HepG2 (cell line): ENCODE results near the gene ZSWIM5. TPM values are rescaled to one million over a fixed set of nuclear protein-coding genes. Genes with fewer than 3 reads are reported as not detected.

Experiments used
- ATAC-seq: fragments of 200-7000 bp; cut with Tn5 transposase; 3 replicates; pipeline ENCODE4 v1.9.1; 2020; ENCODE audit warnings: mild to moderate bottlenecking, moderate library complexity
- BruUV-seq: library from RNA; stranded (reverse); fragments of 400-500 nt; replicated peaks from 2 replicates; lab custom pipeline; 2021; lab: Mats Ljungman, UMichigan
- CTCF ChIA-PET: fragments of 300-600 bp; formaldehyde crosslinking; extraction: SDS; loops from one replicate; lab custom pipeline; 2021; ENCODE audit warnings: low total read pairs, inconsistent platforms, low intra/inter-chr PET ratio; lab: Yijun Ruan, JAX
- POLR2A ChIA-PET: fragments of 350-600 bp; sonication (Branson Sonifier 250); formaldehyde crosslinking; loops from one replicate; lab custom pipeline; 2020; ENCODE audit warnings: antibody characterized with exemption, inconsistent platforms; lab: Yijun Ruan, JAX
- DNase-seq: peaks from one replicate; pipeline ENCODE4 v3.0.0-alpha.2; 2015; ENCODE audit warnings: low spot score
- FAIRE-seq: peaks from 3 replicates; lab custom pipeline; 2011; peaks lifted over from hg19 to GRCh38; lab: Jason Lieb, UNC
- H2AFZ ChIP-seq: one replicate; pipeline ENCODE4 v1.6.1; 2011; ENCODE audit warnings: low read length, inconsistent platforms
- H3K27ac ChIP-seq: fragments of 300-600 bp; 3 replicates; pipeline ENCODE4 v1.8.0; 2011; ENCODE audit warnings: mixed run types, mild to moderate bottlenecking, mixed read lengths, low read length, inconsistent platforms; ENCODE audit not compliant: insufficient read depth; ENCODE audit errors: extremely low read length
- H3K27me3 ChIP-seq, 2 experiments: fragments of 200-600 bp in 1 of 2; 2 replicates in 1 of 2; 3 replicates in 1 of 2; pipeline versions ENCODE4 v1.6.0 to v1.8.0; 2011; ENCODE audit warnings: low read length in 2 of 2, mild to moderate bottlenecking in 2 of 2, moderate library complexity in 2 of 2, inconsistent platforms in 1 of 2; ENCODE audit not compliant: insufficient read depth in 2 of 2, control insufficient read depth in 1 of 2
- H3K36me3 ChIP-seq, 2 experiments: fragments of 200-600 bp in 1 of 2; replicated peaks in 1 of 2; 2 replicates in 1 of 2; 3 replicates in 1 of 2; pipeline versions ENCODE4 v1.5.1 to v1.8.0; 2011; ENCODE audit warnings: low read length in 2 of 2, inconsistent platforms in 1 of 2; ENCODE audit not compliant: insufficient read depth in 2 of 2, control insufficient read depth in 1 of 2
- H3K4me1 ChIP-seq: 2 replicates; pipeline ENCODE4 v1.5.1; 2012; ENCODE audit warnings: low read length, inconsistent platforms; ENCODE audit not compliant: insufficient read depth
- H3K4me2 ChIP-seq: 2 replicates; pipeline ENCODE4 v1.6.0; 2011; ENCODE audit warnings: low read depth, low read length, inconsistent platforms
- H3K4me3 ChIP-seq, 3 experiments: fragments of 200-600 bp in 1 of 3; sonication (generic), shearing (Covaris generic) in 1 of 3; replicated peaks in 1 of 3; 2 replicates each; pipeline ENCODE4 v1.5.1; 2011 to 2016; ENCODE audit warnings: low read length in 3 of 3, inconsistent platforms in 2 of 3, low read depth in 2 of 3, mild to moderate bottlenecking in 2 of 3, control low read depth in 1 of 3, mixed read lengths in 1 of 3; ENCODE audit not compliant: insufficient read depth in 1 of 3
- H3K79me2 ChIP-seq: one replicate; pipeline ENCODE4 v1.6.1; 2011; ENCODE audit warnings: low read length, inconsistent platforms; ENCODE audit not compliant: insufficient read depth
- H3K9ac ChIP-seq: 2 replicates; pipeline ENCODE4 v1.6.0; 2011; ENCODE audit warnings: mild to moderate bottlenecking, low read depth, low read length, inconsistent platforms; ENCODE audit not compliant: insufficient read depth
- H3K9me3 ChIP-seq: 2 replicates; pipeline ENCODE4 v1.5.1; 2012; ENCODE audit warnings: mild to moderate bottlenecking, low read length
- H4K20me1 ChIP-seq: 2 replicates; pipeline ENCODE4 v1.6.0; 2011; ENCODE audit warnings: inconsistent platforms, mild to moderate bottlenecking, low read length, moderate library complexity; ENCODE audit not compliant: insufficient read depth
- ATF7 ChIP-seq, 2 experiments: fragments of 450-650 bp in 1 of 2; sonication (generic) in 1 of 2; formaldehyde crosslinking in 1 of 2; IDR thresholded peaks; 2 replicates each; pipeline versions ENCODE4 v1.4.0 to v1.6.1; 2016 to 2020; ENCODE audit warnings: antibody characterized with exemption in 1 of 2, mild to moderate bottlenecking in 1 of 2, missing genetic modification reagents in 1 of 2
- CREM ChIP-seq, 2 experiments: sonication (generic) in 1 of 2; formaldehyde crosslinking in 1 of 2; IDR thresholded peaks; 2 replicates each; pipeline versions ENCODE4 v1.4.0 to v1.6.1; 2016 to 2020; ENCODE audit warnings: antibody characterized with exemption in 1 of 2, mild to moderate bottlenecking in 1 of 2, missing genetic modification reagents in 1 of 2
- MEF2D ChIP-seq: sonication (generic); formaldehyde crosslinking; IDR thresholded peaks from 2 replicates; pipeline ENCODE4 v1.5.1; 2020; ENCODE audit warnings: mild to moderate bottlenecking, missing genetic modification reagents
- ONECUT2 ChIP-seq: sonication (generic); formaldehyde crosslinking; IDR thresholded peaks from 2 replicates; pipeline ENCODE4 v1.4.0; 2020; ENCODE audit warnings: missing genetic modification reagents
- SMYD3 ChIP-seq: sonication (generic); formaldehyde crosslinking; IDR thresholded peaks from 2 replicates; pipeline ENCODE4 v1.8.1; 2023; ENCODE audit warnings: mild to moderate bottlenecking, missing genetic modification reagents
- TBX2 ChIP-seq: sonication (generic); formaldehyde crosslinking; IDR thresholded peaks from 2 replicates; pipeline ENCODE4 v1.5.0; 2020; ENCODE audit warnings: missing genetic modification reagents, mild to moderate bottlenecking, borderline replicate concordance
- ZIK1 ChIP-seq: sonication (generic); formaldehyde crosslinking; IDR thresholded peaks from 2 replicates; pipeline ENCODE4 v1.5.0; 2020; ENCODE audit warnings: mild to moderate bottlenecking, low read depth, missing genetic modification reagents, borderline replicate concordance
- ZNF12 ChIP-seq: sonication (generic); formaldehyde crosslinking; IDR thresholded peaks from 2 replicates; pipeline ENCODE4 v1.5.0; 2020; ENCODE audit warnings: missing genetic modification reagents
- ZNF282 ChIP-seq: fragments of 450-650 bp; IDR thresholded peaks from 2 replicates; pipeline ENCODE4 v1.6.1; 2018; ENCODE audit not compliant: partially characterized antibody
- ZNF34 ChIP-seq: sonication (generic); formaldehyde crosslinking; IDR thresholded peaks from 2 replicates; pipeline ENCODE4 v1.4.0; 2020; ENCODE audit warnings: mild to moderate bottlenecking, missing genetic modification reagents, borderline replicate concordance
- ZNF44 ChIP-seq: sonication (generic); formaldehyde crosslinking; IDR thresholded peaks from 2 replicates; pipeline ENCODE4 v1.5.1; 2020; ENCODE audit warnings: mild to moderate bottlenecking, missing genetic modification reagents
- ZNF7 ChIP-seq: IDR thresholded peaks from 2 replicates; pipeline ENCODE4 v1.6.1; 2016; ENCODE audit warnings: missing biosample characterization, missing genetic modification reagents
- ZSCAN22 ChIP-seq: sonication (generic); formaldehyde crosslinking; IDR thresholded peaks from 2 replicates; pipeline ENCODE4 v1.4.0; 2020; ENCODE audit warnings: mild to moderate bottlenecking, missing genetic modification reagents
- WGBS: methylation state at CpG from one replicate; pipeline ENCODE4 v1.1.6; 2017; ENCODE audit warnings: low lambda C conversion rate; 5-methylcytosine and 5-hydroxymethylcytosine counted together
- in situ Hi-C: cut with HindIII; loops from 2 replicates; pipeline ENCODE4 v1.10.0; 2017; ENCODE audit warnings: low pct_unique_long_range_greater_than_20kb; ENCODE audit not compliant: extremely low pct_ligation_motif_present
- intact Hi-C: fragments of 100-400 bp; cut with micrococcal nuclease; formaldehyde crosslinking; loops from one replicate; pipeline ENCODE4 v1.10.0; 2022; ENCODE audit not compliant: unreplicated experiment
- polyA plus RNA-seq, 8 experiments: library from polyadenylated mRNA; depleted of rRNA in 3 of 8; stranded (reverse) in 7 of 8; unstranded in 1 of 8; fragments of >200 nt; fragmentation: Illumina TruSeq in 4 of 8; extraction: Trizol in 4 of 8; gene quantifications; 2 replicates each; pipeline versions ENCODE4 v1.2.1 to v1.2.3, GENCODE V29; 2011 to 2016; ENCODE audit warnings: low read depth in 4 of 8, missing spikeins in 1 of 8, mixed read lengths in 1 of 8; ENCODE audit not compliant: insufficient read depth in 1 of 8
- total RNA-seq, 5 experiments: library from RNA; depleted of rRNA; stranded (reverse); fragments of >200 nt; fragmentation: Illumina TruSeq; extraction: Trizol; gene quantifications; 2 replicates each; pipeline ENCODE4 v1.2.3, GENCODE V29; 2016; ENCODE audit warnings: low read depth in 1 of 5
- TF ChIP-seq, protein P1 (sequence below): IDR thresholded peaks from 2 replicates; pipeline ENCODE4 v1.6.1; 2016; ENCODE audit warnings: mild to moderate bottlenecking
- TF ChIP-seq, protein P2 (sequence below): sonication (generic); formaldehyde crosslinking; IDR thresholded peaks from 2 replicates; pipeline ENCODE4 v1.4.0; 2020; ENCODE audit warnings: missing genetic modification reagents
- TF ChIP-seq, protein P3 (sequence below): sonication (generic); formaldehyde crosslinking; IDR thresholded peaks from 2 replicates; pipeline ENCODE4 v1.4.0; 2020; ENCODE audit warnings: missing genetic modification reagents

The ZSWIM5 gene
- total and polyA plus RNA-seq, 2 of the 13 experiments (the other 11 are each of a cell fraction or from before 2014, with no cell fraction given), result 11.0 to 20.6 TPM

DNA sequence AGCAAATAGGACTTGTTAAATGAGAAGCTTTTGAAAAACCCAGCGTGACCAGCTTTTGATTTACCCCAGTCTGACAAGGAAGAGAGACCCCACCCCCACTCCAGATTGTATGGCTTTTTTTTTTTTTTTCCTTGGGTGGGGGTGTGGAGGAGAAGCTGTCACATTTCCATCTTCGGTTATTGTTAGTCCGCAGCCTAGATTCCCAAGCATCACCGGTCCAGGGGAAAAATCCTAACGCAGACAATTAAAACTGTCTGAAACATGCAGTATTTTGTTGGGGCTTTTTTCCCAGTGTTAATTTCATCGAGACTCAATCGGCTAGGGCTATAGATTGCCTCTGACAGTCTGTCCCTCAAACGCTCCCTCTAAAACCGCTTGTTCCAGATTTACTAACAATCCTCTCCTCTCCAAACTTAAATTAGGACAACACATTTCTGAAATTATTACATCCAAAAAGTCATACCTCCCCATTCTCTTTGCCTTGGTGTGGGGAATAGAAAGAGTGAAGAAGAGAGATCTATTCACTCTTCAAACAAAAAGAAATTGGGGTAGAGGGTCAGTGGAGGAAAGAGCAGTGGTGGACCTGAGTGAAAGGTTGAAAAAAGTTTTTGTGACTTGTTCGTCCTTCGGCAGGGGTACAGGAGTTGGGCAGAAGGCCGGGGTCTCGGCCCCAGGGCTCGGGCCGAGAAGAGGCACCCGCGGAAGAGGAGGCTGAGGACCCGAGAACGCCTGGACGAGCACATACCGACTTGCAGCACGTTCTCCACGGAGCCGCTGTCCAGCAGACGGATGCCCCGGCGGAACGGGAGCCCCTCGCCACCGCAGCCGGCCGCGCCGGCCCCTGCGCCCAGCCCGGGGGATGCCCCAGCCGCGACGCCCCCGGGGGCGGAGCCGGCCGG, 1.1 kb downstream of the ZSWIM5 start (continued):
- TF ChIP-seq, protein P1, sequence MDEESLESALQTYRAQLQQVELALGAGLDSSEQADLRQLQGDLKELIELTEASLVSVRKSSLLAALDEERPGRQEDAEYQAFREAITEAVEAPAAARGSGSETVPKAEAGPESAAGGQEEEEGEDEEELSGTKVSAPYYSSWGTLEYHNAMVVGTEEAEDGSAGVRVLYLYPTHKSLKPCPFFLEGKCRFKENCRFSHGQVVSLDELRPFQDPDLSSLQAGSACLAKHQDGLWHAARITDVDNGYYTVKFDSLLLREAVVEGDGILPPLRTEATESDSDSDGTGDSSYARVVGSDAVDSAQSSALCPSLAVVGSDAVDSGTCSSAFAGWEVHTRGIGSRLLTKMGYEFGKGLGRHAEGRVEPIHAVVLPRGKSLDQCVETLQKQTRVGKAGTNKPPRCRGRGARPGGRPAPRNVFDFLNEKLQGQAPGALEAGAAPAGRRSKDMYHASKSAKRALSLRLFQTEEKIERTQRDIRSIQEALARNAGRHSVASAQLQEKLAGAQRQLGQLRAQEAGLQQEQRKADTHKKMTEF (CRISPR knock-in tag), result peak; percentile 6; the same call in 1 of the 2 replicates
- 0 out of 2 replicates have a peak, but pooled peaks have one; percentile 61 for TF ChIP-seq SMYD3 (CRISPR knock-in tag)
- TF ChIP-seq TBX2, result 0 out of 2 replicates have a peak, but pooled peaks have one; percentile 3
- TF ChIP-seq, protein P2, sequence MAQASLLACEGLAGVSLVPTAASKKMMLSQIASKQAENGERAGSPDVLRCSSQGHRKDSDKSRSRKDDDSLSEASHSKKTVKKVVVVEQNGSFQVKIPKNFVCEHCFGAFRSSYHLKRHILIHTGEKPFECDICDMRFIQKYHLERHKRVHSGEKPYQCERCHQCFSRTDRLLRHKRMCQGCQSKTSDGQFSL (CRISPR knock-in tag), result 0 out of 2 replicates have a peak, but pooled peaks have one; percentile 59
- no peak for TF ChIP-seq ZSCAN22

DNA sequence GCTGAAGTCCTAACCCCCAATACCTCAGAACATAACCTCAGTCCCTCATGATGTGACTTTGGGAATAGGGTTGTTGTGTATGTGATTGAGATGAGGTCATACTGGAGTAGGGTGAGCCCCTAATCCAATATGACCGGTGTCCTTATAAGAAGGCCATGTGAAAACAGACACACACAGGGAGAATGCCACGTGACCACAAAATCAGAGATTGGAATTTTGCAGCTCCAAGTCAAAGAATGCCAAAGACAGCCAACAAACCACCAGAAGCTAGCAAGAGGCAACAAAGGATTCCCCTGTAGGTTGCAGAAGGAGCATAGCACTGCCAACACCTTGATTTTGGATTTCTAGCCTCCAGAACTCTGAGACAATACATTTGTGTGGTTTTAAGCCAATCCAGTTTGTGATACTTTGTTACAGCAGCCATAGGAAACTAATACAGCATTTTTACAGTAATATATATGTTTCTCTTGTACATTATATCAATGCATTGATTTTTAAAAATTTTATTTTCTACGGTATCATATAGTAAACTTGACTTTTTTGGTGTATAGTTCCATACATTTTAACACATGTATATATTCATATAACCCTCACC, 5.4 kb downstream of the ZSWIM5 start:
- POLR2A ChIA-PET, result no interaction called here
- CTCF ChIA-PET, result no interaction called here
- H3K36me3 ChIP-seq, result no peaks in the 10 kb centered on the region
- H3K79me2 ChIP-seq, result peaks cover 93% of the 10 kb centered on the region
- TF ChIP-seq ZNF282 (no peak), ZNF34 (CRISPR knock-in tag) (no peak), ATF7 (IDR thresholded peaks at IDR 0.05) (peak; percentile 39; the same call in 1 of the 2 replicates), ATF7 (CRISPR knock-in tag; IDR thresholded peaks at IDR 0.05) (no peak), ONECUT2 (CRISPR knock-in tag) (no peak), ZNF12 (CRISPR knock-in tag) (peak; percentile 94), ZNF7 (CRISPR knock-in tag) (peak; percentile 29; the same call in 1 of the 2 replicates), CREM (IDR thresholded peaks at IDR 0.05) (no peak), CREM (CRISPR knock-in tag; IDR thresholded peaks at IDR 0.05) (no peak), ZNF44 (no peak), ZIK1 (no peak), MEF2D (CRISPR knock-in tag) (no peak)
- TF ChIP-seq, protein P3, sequence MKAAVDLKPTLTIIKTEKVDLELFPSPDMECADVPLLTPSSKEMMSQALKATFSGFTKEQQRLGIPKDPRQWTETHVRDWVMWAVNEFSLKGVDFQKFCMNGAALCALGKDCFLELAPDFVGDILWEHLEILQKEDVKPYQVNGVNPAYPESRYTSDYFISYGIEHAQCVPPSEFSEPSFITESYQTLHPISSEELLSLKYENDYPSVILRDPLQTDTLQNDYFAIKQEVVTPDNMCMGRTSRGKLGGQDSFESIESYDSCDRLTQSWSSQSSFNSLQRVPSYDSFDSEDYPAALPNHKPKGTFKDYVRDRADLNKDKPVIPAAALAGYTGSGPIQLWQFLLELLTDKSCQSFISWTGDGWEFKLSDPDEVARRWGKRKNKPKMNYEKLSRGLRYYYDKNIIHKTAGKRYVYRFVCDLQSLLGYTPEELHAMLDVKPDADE (CRISPR knock-in tag), result no peak
- in situ Hi-C loops (no loop called here), intact Hi-C loops (loop anchor here (10.0 kb wide), 1 partner anchor 66 kb away; no protein-coding TSS in a partner anchor)
- no peak overlapping the region for H3K4me3 ChIP-seq
- H3K9ac ChIP-seq, result no peak overlapping the region
- peaks cover 9% of the 10 kb centered on the region for H4K20me1 ChIP-seq
- H3K9me3 ChIP-seq, result no peaks in the 10 kb centered on the region
- H3K4me1 ChIP-seq, result peaks cover 60% of the 10 kb centered on the region
- ATAC-seq, result no peak
- H2AFZ ChIP-seq, result no peak overlapping the region
- H3K27me3 ChIP-seq, result no peaks in the 10 kb centered on the region; a peak in 1 of 5 replicates
- no TSS peak for BruUV-seq
- WGBS, result 94% methylated on average over 3 of the region's 3 CpGs
- peak overlapping the region; percentile 13; the same call in 1 of the 2 replicates for H3K4me2 ChIP-seq
- H3K27ac ChIP-seq, result no peak overlapping the region
- DNase-seq, result peak; percentile 6
- FAIRE-seq, result no peak
